ENCODE measurements around the gene ZWINT. TPM values are rescaled to one million over a fixed set of nuclear protein-coding genes. Genes with fewer than 3 reads are reported as not detected.

The ZWINT gene, protein sequence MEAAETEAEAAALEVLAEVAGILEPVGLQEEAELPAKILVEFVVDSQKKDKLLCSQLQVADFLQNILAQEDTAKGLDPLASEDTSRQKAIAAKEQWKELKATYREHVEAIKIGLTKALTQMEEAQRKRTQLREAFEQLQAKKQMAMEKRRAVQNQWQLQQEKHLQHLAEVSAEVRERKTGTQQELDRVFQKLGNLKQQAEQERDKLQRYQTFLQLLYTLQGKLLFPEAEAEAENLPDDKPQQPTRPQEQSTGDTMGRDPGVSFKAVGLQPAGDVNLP
- 79.3 TPM for polyA plus RNA-seq (2012; ENCODE audit: low read depth, missing spikeins)

DNA sequence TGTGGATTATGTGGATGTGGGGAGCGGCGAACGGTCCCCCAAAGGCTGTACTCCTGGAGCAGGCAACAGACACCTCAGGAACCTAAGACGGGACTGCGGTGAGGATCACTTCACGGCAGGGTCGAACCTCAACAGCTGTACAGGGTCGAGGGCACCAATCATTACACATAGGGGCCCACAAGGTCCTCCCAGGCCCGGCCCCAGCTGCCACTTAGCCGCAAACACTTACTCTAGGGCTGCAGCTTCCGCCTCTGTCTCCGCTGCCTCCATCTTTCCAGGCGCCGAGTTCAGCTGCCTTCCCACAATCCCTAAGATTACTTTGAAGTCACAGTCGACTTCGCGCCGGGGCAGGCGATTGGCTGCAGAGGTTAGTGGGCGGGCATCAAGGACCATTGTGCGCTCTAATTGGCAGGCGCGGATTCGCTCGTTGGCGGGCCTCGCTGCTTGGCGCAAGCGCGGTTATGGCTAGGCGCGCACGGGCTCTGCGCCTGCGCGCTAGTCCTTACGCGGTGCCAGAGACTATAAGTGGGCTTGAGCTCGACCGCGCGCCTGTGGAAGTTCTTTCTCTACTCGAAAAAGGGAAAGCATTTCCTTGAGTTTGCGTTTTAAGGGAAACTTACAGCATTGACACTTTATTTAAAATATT lies at the start of gene ZWINT:
Gene ZWINT, minus strand, starts transcription at position 293 of the 646 bp plus-strand sequence. Its CDS starts 23 bp downstream, at position 270.
- FAIRE-seq (peak; percentile 99), DNase-seq (ENCODE audit: insufficient read length, low spot score) (peak; percentile 59)
- TF ChIP-seq TAF1 (IDR thresholded peaks at IDR 0.05; ENCODE audit: low read depth, low read length) = no peak
- peak; percentile 28; the same call in 1 of the 2 replicates for TF ChIP-seq POU2F2 (IDR thresholded peaks at IDR 0.05; ENCODE audit: low read depth, low read length)
- TF ChIP-seq POLR2A (IDR thresholded peaks at IDR 0.05; ENCODE audit: low read depth, low read length) = peak; percentile 74
- no peak for TF ChIP-seq SPI1 (IDR thresholded peaks at IDR 0.05; ENCODE audit: low read depth, low read length)
- TF ChIP-seq PAX5 (IDR thresholded peaks at IDR 0.05; ENCODE audit: insufficient read depth, low read length, severe bottlenecking) = no peak
- TF ChIP-seq POLR2AphosphoS5 (IDR thresholded peaks at IDR 0.05; ENCODE audit: low read depth, low read length) = peak; percentile 62; the same call in 1 of the 2 replicates

DNA sequence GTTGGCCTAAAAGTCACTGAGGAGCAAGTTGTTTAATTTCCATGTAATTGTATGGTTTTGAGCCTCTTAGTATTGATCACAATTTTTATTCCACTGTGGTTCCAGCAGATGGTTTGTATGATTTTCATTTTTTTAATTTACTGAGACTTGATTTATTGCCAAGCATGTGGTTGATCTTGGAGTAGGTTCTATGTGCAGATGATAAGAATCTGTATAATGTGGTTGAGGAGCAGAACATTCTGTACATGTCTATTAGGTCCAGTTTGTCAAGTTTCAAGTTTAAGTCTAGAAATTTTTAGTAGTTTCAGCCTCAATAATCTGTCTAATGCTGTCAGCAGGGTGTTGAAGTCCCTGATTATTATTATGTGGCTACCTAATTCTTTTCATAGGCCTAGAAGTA lies 22.7 kb upstream of the ZWINT start:
- DNase-seq (ENCODE audit: insufficient read length, low spot score) = no peak
- TF ChIP-seq POU2F2 (IDR thresholded peaks at IDR 0.05; ENCODE audit: low read depth, low read length) = no peak
- TF ChIP-seq POLR2A (IDR thresholded peaks at IDR 0.05; ENCODE audit: low read depth, low read length) = no peak
- TF ChIP-seq PAX5 (IDR thresholded peaks at IDR 0.05; ENCODE audit: insufficient read depth, low read length, severe bottlenecking) = no peak
- no peak for TF ChIP-seq POLR2AphosphoS5 (IDR thresholded peaks at IDR 0.05; ENCODE audit: low read depth, low read length)
- TF ChIP-seq SPI1 (IDR thresholded peaks at IDR 0.05; ENCODE audit: low read depth, low read length) = no peak
- FAIRE-seq = no peak

DNA sequence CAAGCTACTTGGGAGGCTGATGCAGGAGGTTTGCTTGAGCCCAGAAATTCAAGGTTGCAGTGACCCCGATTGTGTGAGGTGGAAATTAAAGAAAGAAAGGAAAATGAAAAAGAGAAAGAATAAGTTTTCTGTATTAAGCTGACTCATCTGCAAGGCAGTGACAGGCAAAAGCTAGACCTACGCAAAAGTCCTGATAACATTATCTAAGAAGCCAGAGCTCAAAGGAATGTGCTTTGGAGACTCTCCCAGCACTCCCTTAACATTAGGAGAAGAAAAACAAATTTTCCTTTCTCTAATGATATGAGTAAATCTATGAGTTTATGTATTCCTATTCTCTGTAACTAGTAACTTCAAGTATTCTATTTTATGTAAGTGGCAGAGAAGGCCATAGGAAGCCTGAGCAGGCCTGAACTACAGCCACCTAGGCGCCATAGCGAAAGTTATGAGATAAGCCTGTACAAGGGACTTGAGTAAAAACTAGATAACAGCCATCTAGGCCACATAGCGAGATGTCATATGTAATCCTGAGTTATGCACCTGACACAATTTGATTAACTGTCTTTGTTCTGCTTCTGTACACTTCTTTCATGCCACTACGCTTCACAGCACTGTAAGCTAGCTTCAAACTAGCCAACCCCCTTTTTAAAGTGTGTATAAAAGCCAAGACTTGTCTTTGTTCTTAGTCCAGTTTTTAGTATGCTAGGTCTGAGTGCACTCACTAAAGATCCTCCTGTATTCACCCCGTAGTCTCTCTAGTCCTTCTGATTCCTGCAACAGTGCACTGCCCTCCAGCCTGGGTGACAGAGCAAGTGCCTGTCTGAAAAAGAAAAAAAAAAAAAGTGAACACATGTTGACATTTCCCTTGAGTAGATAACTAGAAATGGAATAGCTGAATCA lies 9.4 kb upstream of the ZWINT start:
- no peak for DNase-seq (ENCODE audit: insufficient read length, low spot score)
- no peak for TF ChIP-seq SPI1 (IDR thresholded peaks at IDR 0.05; ENCODE audit: low read depth, low read length)
- no peak for TF ChIP-seq POLR2AphosphoS5 (IDR thresholded peaks at IDR 0.05; ENCODE audit: low read depth, low read length)
- no peak for TF ChIP-seq TAF1 (IDR thresholded peaks at IDR 0.05; ENCODE audit: low read depth, low read length)
- TF ChIP-seq PAX5 (IDR thresholded peaks at IDR 0.05; ENCODE audit: insufficient read depth, low read length, severe bottlenecking) = no peak
- no peak for TF ChIP-seq POU2F2 (IDR thresholded peaks at IDR 0.05; ENCODE audit: low read depth, low read length)
- no peak for TF ChIP-seq POLR2A (IDR thresholded peaks at IDR 0.05; ENCODE audit: low read depth, low read length)
- no peak for FAIRE-seq

DNA sequence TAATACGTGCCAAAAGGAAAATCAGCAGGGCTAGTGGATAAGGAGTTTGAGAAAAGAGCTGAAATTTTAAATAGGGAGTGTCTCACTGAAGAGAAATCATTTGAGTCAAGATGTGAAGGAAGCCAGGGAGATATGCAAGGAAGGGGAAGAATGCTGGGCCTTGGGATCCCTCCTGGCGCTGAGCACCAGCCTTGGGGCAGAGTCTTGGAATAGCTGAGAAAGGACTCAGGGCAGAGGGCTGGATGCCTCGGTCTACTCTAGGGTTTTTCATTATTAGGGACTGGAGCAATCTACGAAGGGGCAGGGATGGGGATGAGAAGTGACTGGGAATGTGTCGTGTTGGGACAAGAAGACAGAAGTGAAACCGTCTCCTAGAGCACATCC lies 484 bp downstream of the ZWINT start:
- no peak for TF ChIP-seq SPI1 (IDR thresholded peaks at IDR 0.05; ENCODE audit: low read depth, low read length)
- no peak for TF ChIP-seq POLR2A (IDR thresholded peaks at IDR 0.05; ENCODE audit: low read depth, low read length)
- no peak for TF ChIP-seq PAX5 (IDR thresholded peaks at IDR 0.05; ENCODE audit: insufficient read depth, low read length, severe bottlenecking)
- no peak for TF ChIP-seq POLR2AphosphoS5 (IDR thresholded peaks at IDR 0.05; ENCODE audit: low read depth, low read length)
- no peak for TF ChIP-seq POU2F2 (IDR thresholded peaks at IDR 0.05; ENCODE audit: low read depth, low read length)
- no peak for TF ChIP-seq TAF1 (IDR thresholded peaks at IDR 0.05; ENCODE audit: low read depth, low read length)
- no peak for FAIRE-seq

DNA sequence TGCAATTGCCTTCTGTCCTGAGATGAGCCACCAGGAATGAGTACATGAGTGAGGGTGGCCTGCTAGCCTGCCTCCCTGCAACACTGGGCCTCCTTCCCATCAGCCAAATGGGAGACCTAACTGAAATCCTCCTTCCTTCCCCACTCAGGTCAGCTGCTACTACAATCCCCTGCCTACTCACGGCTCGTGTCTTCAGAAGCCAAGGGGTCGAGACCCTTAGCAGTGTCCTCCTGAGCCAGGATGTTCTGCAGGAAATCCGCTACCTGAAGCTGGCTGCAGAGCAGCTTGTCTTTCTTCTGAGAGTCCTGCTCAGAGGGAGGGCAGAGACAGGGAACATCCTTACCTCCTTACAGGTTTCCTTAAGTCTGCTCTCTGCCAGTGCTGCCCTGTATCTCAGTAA lies 1.2 kb downstream of the ZWINT start:
- FAIRE-seq (no peak), DNase-seq (ENCODE audit: insufficient read length, low spot score) (no peak)
- TF ChIP-seq SPI1 (IDR thresholded peaks at IDR 0.05; ENCODE audit: low read depth, low read length) = no peak
- no peak for TF ChIP-seq POU2F2 (IDR thresholded peaks at IDR 0.05; ENCODE audit: low read depth, low read length)
- TF ChIP-seq POLR2AphosphoS5 (IDR thresholded peaks at IDR 0.05; ENCODE audit: low read depth, low read length) = no peak
- TF ChIP-seq TAF1 (IDR thresholded peaks at IDR 0.05; ENCODE audit: low read depth, low read length) = no peak
- TF ChIP-seq PAX5 (IDR thresholded peaks at IDR 0.05; ENCODE audit: insufficient read depth, low read length, severe bottlenecking) = no peak
- no peak for TF ChIP-seq POLR2A (IDR thresholded peaks at IDR 0.05; ENCODE audit: low read depth, low read length)

More for the DNA sequence above, 484 bp downstream of the ZWINT start:
- DNase-seq (ENCODE audit: insufficient read length, low spot score) = no peak

GRCh38 chr10:56357018-56357417 lies 4.0 kb downstream of the ZWINT start:
- no peak for FAIRE-seq
- DNase-seq (ENCODE audit: insufficient read length, low spot score) = no peak
- TF ChIP-seq POLR2A (IDR thresholded peaks at IDR 0.05; ENCODE audit: low read depth, low read length) (no peak), TAF1 (IDR thresholded peaks at IDR 0.05; ENCODE audit: low read depth, low read length) (no peak), SPI1 (IDR thresholded peaks at IDR 0.05; ENCODE audit: low read depth, low read length) (no peak), POU2F2 (IDR thresholded peaks at IDR 0.05; ENCODE audit: low read depth, low read length) (no peak), PAX5 (IDR thresholded peaks at IDR 0.05; ENCODE audit: insufficient read depth, low read length, severe bottlenecking) (no peak), POLR2AphosphoS5 (IDR thresholded peaks at IDR 0.05; ENCODE audit: low read depth, low read length) (no peak)

DNA sequence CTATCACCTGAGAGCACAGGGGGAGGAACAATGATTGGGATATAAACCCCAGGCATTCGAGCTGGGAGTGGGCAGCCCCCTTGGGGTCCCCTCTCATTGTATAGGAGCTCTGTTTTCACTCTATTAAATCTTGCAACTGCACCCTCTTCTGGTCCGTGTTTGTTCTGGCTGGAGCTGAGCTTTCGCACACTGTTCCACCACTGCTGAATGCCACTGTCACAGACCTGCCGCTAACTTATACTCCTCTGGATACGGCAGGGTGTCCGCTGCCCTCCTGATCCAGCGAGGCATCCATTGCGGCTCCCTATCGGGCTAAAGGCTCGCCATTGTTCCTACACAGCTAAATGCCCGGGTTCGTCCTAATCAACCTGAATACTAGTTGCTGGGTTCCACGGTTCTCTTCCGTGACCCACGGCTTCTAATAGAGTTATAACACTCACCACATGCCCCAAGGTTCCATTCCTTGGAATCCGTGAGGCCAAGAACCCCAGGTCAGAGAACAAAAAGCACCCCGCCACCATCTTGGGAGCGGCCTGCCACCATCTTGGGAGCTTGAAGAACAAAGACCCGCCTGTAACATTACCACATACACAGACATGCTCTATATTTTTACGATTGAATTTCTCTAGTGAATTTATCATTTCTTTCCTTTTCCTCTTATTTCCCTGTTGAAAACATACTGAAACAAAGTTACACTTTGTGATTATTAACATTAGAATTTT lies 9.0 kb downstream of the ZWINT start:
- TF ChIP-seq POU2F2 (IDR thresholded peaks at IDR 0.05; ENCODE audit: low read depth, low read length) (no peak), POLR2A (IDR thresholded peaks at IDR 0.05; ENCODE audit: low read depth, low read length) (no peak), SPI1 (IDR thresholded peaks at IDR 0.05; ENCODE audit: low read depth, low read length) (no peak), PAX5 (IDR thresholded peaks at IDR 0.05; ENCODE audit: insufficient read depth, low read length, severe bottlenecking) (no peak), TAF1 (IDR thresholded peaks at IDR 0.05; ENCODE audit: low read depth, low read length) (no peak), POLR2AphosphoS5 (IDR thresholded peaks at IDR 0.05; ENCODE audit: low read depth, low read length) (no peak)
- no peak for DNase-seq (ENCODE audit: insufficient read length, low spot score)
- no peak for FAIRE-seq

DNA sequence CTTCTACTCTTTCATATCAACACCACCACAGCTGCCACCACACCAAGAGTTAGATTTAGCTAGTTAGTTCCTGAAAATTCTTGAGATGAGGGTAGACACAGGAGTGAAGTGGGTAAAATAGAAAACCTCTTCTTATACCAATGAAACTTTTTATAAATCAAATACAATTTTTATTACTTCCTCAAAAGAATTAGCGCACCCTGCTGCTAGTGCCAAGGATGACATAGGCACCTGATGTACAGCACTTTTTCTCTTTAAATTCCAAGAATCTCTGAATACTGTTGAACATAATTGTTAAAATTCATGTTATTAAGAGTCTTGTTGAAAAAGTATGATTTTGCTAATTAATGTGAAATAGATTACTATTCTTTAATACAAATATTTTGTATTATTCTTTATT lies 11.4 kb downstream of the ZWINT start:
- TF ChIP-seq POLR2A (IDR thresholded peaks at IDR 0.05; ENCODE audit: low read depth, low read length) (no peak), SPI1 (IDR thresholded peaks at IDR 0.05; ENCODE audit: low read depth, low read length) (no peak)
- FAIRE-seq (no peak), DNase-seq (ENCODE audit: insufficient read length, low spot score) (no peak)
